Left ventricle myocardium inferior (tissue), 1 donor: ENCODE measurements around the gene ZNF764. TPM values are rescaled to one million over a fixed set of nuclear protein-coding genes. Genes with fewer than 3 reads are reported as not detected.

ENCODE experiments used
- DNase-seq: peaks from one replicate; pipeline ENCODE4 v3.0.0-alpha.2; 2020
- H3K27ac ChIP-seq: fragments of 200-600 bp; replicated peaks from 2 replicates; pipeline ENCODE4 v1.8.0; 2021
- H3K27me3 ChIP-seq: fragments of 200-600 bp; 2 replicates; pipeline ENCODE4 v1.8.0; 2021; ENCODE audit warnings: low read depth
- H3K36me3 ChIP-seq: fragments of 200-600 bp; 2 replicates; pipeline ENCODE4 v1.8.0; 2021
- H3K4me1 ChIP-seq: fragments of 200-600 bp; 2 replicates; pipeline ENCODE4 v1.8.0; 2021
- H3K4me3 ChIP-seq: fragments of 200-600 bp; 2 replicates; pipeline ENCODE4 v1.8.0; 2021; ENCODE audit warnings: mild to moderate bottlenecking, moderate library complexity
- H3K9me3 ChIP-seq: fragments of 200-600 bp; replicated peaks from 2 replicates; pipeline ENCODE4 v1.8.0; 2021
- intact Hi-C: fragments of 100-400 bp; cut with micrococcal nuclease; formaldehyde crosslinking; loops from one replicate; pipeline ENCODE4 v1.11.0; 2022
- total RNA-seq: library from RNA; stranded (reverse); fragmentation: NEBNext Ultra II Directional; extraction: Animal tissue kit (Norgen Biotek cat#: 25700); gene quantifications from one replicate; pipeline ENCODE4 v1.2.1, GENCODE V29; 2021
- TF ChIP-seq, protein P1 (sequence below): fragments of 200-600 bp; IDR thresholded peaks from 2 replicates; pipeline ENCODE4 v1.8.0; 2021; ENCODE audit warnings: antibody characterized with exemption, mild to moderate bottlenecking, borderline replicate concordance
- donor health status: DM: no; HTN: yes; CAD: no; lungs with severe emphysema.

Gene ZNF764
- total RNA-seq, 1 donor from 2014 or later: 8.9 TPM

DNA sequence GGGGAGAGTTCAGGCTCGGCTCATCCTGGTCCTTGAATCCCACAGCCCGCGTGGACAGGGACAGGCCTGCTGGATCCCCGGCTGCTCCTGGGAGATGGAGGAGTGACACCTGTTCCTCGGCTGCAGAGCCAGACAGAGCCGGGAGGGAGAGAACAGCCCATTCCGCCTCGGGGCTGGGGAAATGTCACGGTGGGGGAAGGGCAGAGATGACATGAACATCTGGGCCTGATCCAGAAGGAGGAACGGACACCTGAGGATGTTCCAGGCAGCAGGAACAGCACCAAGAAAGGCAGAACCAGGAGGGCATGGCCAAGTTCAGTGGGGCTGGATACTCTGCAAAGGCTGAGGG lies 2.1 kb downstream of the ZNF764 start:
- H3K36me3 ChIP-seq: peaks cover 30% of the 10 kb centered on the region
- intact Hi-C loops: no loop called here
- DNase-seq: no peak
- TF ChIP-seq, protein P1, sequence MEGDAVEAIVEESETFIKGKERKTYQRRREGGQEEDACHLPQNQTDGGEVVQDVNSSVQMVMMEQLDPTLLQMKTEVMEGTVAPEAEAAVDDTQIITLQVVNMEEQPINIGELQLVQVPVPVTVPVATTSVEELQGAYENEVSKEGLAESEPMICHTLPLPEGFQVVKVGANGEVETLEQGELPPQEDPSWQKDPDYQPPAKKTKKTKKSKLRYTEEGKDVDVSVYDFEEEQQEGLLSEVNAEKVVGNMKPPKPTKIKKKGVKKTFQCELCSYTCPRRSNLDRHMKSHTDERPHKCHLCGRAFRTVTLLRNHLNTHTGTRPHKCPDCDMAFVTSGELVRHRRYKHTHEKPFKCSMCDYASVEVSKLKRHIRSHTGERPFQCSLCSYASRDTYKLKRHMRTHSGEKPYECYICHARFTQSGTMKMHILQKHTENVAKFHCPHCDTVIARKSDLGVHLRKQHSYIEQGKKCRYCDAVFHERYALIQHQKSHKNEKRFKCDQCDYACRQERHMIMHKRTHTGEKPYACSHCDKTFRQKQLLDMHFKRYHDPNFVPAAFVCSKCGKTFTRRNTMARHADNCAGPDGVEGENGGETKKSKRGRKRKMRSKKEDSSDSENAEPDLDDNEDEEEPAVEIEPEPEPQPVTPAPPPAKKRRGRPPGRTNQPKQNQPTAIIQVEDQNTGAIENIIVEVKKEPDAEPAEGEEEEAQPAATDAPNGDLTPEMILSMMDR: no peak
- H3K4me1 ChIP-seq: peaks cover 79% of the 10 kb centered on the region
- no peaks in the 10 kb centered on the region for H3K9me3 ChIP-seq
- H3K27me3 ChIP-seq: no peaks in the 10 kb centered on the region
- H3K4me3 ChIP-seq: peak overlapping the region; percentile 82
- H3K27ac ChIP-seq: peak overlapping the region; percentile 96

DNA sequence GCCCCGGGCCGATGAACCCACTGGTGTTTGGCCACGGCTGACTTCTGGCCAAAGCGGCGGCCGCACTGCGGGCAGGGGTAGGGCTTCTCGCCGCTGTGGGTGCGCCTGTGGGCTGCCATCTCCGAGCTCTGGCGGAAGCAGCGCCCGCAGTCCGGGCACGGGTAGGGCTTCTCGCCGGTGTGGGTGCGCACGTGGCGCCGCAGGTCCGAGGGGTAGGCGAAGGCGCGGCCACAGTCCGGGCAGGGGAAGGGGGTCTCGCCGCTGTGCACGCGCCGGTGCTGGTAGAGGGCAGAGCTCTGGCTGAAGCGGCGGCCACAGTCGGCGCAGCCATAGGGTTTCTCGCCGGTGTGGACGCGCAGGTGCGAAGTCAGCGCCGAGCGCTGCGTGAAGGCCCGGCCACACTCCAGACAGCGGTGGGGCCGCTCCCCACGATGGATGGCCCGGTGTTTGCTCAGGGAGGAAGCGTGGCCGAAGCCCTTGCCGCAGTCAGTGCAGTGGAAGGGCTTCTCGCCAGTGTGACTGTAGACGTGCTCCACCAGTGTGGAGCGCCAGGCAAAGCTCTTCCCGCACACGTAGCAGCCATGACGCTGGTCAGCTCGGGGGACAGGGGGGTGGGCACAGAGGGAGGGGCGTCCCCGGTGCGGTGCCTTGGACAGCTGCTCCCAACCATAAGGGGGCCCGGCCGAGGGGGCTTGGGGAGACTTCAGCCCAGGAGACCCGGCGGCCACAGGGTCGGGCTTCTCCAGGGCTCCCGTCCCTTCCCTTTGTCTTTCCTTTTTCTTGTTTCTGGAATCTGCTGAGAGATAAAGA lies 2.7 kb downstream of the ZNF764 start:
- Histone ChIP-seq H3K4me1 (peaks cover 78% of the 10 kb centered on the region), H3K4me3 (peak overlapping the region; percentile 82), H3K27me3 (no peaks in the 10 kb centered on the region), H3K27ac (peak overlapping the region; percentile 96), H3K36me3 (peaks cover 30% of the 10 kb centered on the region), H3K9me3 (no peaks in the 10 kb centered on the region)
- TF ChIP-seq, protein P1: no peak
- intact Hi-C loops: no loop called here
- no peak for DNase-seq

DNA sequence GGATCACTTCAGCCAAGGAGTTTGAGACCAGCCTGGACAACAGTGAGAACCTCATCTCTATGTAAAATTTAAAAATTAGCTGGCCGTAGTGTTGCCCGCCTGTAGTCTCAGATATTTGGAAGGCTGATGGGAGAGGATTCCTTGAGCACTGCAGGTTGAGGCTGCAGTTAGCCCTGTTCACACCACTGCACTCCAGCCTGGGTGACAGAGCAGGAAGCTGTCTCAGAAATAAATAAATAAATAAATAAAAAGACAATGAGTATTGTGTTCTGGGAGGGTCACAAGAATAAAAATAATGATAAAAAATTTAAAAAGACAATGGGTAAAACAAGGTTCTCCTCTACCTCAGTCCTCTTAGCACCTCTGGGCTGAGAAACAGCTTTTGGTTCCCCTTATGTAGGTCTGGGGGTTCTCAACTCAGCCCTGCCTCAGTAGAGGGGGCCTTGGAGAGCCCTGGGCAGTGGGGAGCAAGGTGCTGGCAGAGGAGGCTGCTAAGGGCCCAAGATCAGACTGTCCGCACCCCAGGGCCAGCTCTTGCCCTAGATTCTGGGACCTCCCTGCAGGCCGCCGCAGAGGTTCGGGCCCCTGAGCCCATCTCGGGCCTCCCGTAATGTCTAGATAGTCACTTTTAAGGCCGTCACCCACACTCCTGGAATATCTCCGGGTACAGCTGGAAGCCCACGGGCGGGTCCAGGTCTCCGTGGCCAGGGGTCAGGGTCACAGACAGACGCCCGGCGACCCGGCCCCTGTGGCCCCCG lies 3.4 kb downstream of the ZNF764 start:
- TF ChIP-seq, protein P1: no peak
- Histone ChIP-seq H3K4me1 (peaks cover 85% of the 10 kb centered on the region), H3K27ac (peak overlapping the region; percentile 79), H3K9me3 (no peaks in the 10 kb centered on the region), H3K27me3 (no peaks in the 10 kb centered on the region), H3K4me3 (no peak overlapping the region), H3K36me3 (peaks cover 30% of the 10 kb centered on the region)
- intact Hi-C loops: no loop called here
- DNase-seq: no peak

DNA sequence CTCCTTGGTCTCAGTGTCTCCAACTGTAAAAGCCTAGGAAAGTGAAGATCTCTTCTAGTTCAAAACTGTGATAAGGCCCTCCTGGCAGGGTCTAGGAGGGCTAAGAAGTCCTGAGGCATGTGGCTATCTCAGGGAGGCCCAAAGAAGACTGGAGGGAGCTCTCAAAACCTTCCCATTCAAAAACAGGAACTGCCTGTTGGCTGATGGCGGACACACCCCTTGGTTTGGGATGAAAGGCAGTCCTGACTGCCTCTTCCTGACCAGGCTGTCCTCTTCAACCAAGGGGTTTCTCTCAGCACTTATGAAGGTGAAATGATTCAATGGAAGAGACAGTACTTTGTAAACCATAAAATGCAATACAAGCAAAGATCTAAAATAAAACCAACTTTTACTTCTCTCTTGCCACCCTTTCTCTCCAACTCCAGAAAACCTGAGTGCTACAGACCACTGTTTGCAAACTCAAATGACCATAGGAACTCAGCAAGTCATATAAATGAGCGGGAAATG lies 4.7 kb downstream of the ZNF764 start:
- TF ChIP-seq, protein P1: no peak
- Histone ChIP-seq H3K36me3 (peaks cover 30% of the 10 kb centered on the region), H3K9me3 (no peaks in the 10 kb centered on the region), H3K4me3 (no peak overlapping the region), H3K4me1 (peaks cover 94% of the 10 kb centered on the region), H3K27ac (peak overlapping the region; percentile 79), H3K27me3 (no peaks in the 10 kb centered on the region)
- DNase-seq: no peak
- intact Hi-C loops: no loop called here

DNA sequence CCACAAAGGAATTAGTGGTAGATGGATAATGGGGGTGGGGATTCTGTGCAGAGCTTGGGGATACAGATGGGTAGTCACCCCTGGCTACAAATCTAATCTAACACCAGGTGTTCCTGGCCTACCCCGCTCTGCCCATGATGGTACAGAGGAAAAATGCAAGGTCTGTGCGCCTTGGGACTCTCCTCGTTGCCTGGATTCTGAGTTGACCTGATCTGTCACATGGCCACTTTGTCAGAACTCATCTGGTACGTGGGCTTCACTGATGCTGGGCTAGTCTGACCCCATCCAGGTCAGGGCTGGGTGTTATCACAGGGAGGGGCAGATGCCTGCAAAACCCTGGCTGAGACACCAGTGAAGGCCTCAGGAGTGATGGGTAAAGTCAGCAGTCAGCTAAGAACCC lies 5.2 kb downstream of the ZNF764 start:
- Histone ChIP-seq H3K27ac (peak overlapping the region; percentile 79), H3K4me3 (no peak overlapping the region)
- no peak for DNase-seq

More for the DNA sequence above, 5.2 kb downstream of the ZNF764 start:
- Histone ChIP-seq H3K27me3 (no peaks in the 10 kb centered on the region), H3K9me3 (no peaks in the 10 kb centered on the region), H3K36me3 (peaks cover 30% of the 10 kb centered on the region), H3K4me1 (peaks cover 97% of the 10 kb centered on the region)
- intact Hi-C loops: no loop called here
- TF ChIP-seq, protein P1: no peak
